Astrocyte (in vitro differentiated cells and primary cell): ENCODE data around the gene DLGAP3.

Experiments
- EZH2 ChIP-seq: IDR thresholded peaks from 2 replicates; pipeline ENCODE4 v1.6.1; 2012; ENCODE audit warnings: mild to moderate bottlenecking, low read length, inconsistent platforms; ENCODE audit not compliant: insufficient read depth
- TF ChIP-seq, protein P1 (sequence below): IDR thresholded peaks from 2 replicates; pipeline ENCODE4 v1.5.1; 2011; ENCODE audit warnings: low read depth, mild to moderate bottlenecking, inconsistent platforms, low read length, moderate library complexity; ENCODE audit not compliant: insufficient read depth

DNA sequence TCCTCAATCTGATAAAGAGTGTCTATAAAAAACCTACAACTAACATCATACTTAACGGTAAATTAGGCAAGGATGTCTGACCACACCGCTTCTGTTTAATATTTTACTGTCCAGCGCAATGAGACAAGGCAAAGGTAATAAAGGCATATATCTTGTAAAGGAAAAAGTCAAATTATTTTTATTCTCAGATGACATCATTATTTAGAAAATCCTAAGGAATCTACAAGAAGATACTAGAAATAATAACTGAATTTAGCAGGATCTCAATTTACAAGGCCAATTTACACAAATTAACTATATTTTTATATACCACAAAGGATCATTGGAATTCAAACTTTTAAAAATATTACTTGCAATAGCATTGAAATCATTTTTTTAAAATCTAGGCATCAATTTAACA is 107.2 kb downstream of the DLGAP3 start:
- no peak for TF ChIP-seq EZH2
- TF ChIP-seq, protein P1, sequence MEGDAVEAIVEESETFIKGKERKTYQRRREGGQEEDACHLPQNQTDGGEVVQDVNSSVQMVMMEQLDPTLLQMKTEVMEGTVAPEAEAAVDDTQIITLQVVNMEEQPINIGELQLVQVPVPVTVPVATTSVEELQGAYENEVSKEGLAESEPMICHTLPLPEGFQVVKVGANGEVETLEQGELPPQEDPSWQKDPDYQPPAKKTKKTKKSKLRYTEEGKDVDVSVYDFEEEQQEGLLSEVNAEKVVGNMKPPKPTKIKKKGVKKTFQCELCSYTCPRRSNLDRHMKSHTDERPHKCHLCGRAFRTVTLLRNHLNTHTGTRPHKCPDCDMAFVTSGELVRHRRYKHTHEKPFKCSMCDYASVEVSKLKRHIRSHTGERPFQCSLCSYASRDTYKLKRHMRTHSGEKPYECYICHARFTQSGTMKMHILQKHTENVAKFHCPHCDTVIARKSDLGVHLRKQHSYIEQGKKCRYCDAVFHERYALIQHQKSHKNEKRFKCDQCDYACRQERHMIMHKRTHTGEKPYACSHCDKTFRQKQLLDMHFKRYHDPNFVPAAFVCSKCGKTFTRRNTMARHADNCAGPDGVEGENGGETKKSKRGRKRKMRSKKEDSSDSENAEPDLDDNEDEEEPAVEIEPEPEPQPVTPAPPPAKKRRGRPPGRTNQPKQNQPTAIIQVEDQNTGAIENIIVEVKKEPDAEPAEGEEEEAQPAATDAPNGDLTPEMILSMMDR = no peak
